NCI-H510A (cell line): Measurements from ENCODE around the gene KRT86.
"Not testable (repeated sequence)": the region's sequence is repeated elsewhere in the genome, so short reads cannot be mapped to it uniquely, and the experiment has no call there.

Experiments used
- DNase-seq: peaks from one replicate; lab custom pipeline; 2025; lab: John Stamatoyannopoulos, UW

Gene KRT86

GRCh38 chr12:52314511-52314910 lies 40.1 kb downstream of the KRT86 start:
- DNase-seq: no peak

GRCh38 chr12:52315721-52316120 lies 41.3 kb downstream of the KRT86 start:
- DNase-seq: not testable (repeated sequence)

GRCh38 chr12:52316290-52316689 lies 41.8 kb downstream of the KRT86 start:
- no peak for DNase-seq

GRCh38 chr12:52316701-52317100 lies 42.3 kb downstream of the KRT86 start:
- DNase-seq: no peak

- DNase-seq: no peak
Observed at GRCh38 chr12:52317468-52318052, 43.1 kb downstream of the KRT86 start.

- no peak for DNase-seq
Observed at GRCh38 chr12:52318241-52318990, 44.0 kb downstream of the KRT86 start.

- no peak for DNase-seq
Observed at GRCh38 chr12:52319097-52319496, 44.7 kb downstream of the KRT86 start.

- DNase-seq: no peak
Observed at GRCh38 chr12:52320784-52321400, 46.4 kb downstream of the KRT86 start, which contains the start of gene KRT83. KRT83 (minus strand) TSS chr12:52321398; CDS start chr12:52321335, 63 bp downstream.

GRCh38 chr12:52321418-52321817 lies 47.0 kb downstream of the KRT86 start:
- DNase-seq: no peak

GRCh38 chr12:52322069-52322468 lies 47.6 kb downstream of the KRT86 start:
- DNase-seq: no peak

GRCh38 chr12:52323001-52323400 lies 48.6 kb downstream of the KRT86 start:
- no peak for DNase-seq

GRCh38 chr12:52323416-52324152 lies 49.1 kb downstream of the KRT86 start:
- no peak for DNase-seq

- DNase-seq: no peak
Observed at GRCh38 chr12:52324153-52324444, 49.7 kb downstream of the KRT86 start.

- DNase-seq: peak; percentile 66
Observed at GRCh38 chr12:52327052-52327829, 52.8 kb downstream of the KRT86 start.

- no peak for DNase-seq
Observed at GRCh38 chr12:52327830-52328500, 53.5 kb downstream of the KRT86 start.

GRCh38 chr12:52331039-52331438 lies 56.6 kb downstream of the KRT86 start:
- no peak for DNase-seq

GRCh38 chr12:52331833-52332232 lies 57.4 kb downstream of the KRT86 start:
- DNase-seq: no peak

- no peak for DNase-seq
Observed at GRCh38 chr12:52332381-52332780, 57.9 kb downstream of the KRT86 start.

GRCh38 chr12:52333321-52333720 lies 58.9 kb downstream of the KRT86 start:
- DNase-seq: no peak

- DNase-seq: no peak
Observed at GRCh38 chr12:52334185-52334584, 59.7 kb downstream of the KRT86 start.

- DNase-seq: no peak
Observed at GRCh38 chr12:52335598-52336262, 61.3 kb downstream of the KRT86 start.
